VCaP (cell line): Measurements from ENCODE around the gene PHF2.

Experiments used
- H3K27ac ChIP-seq: fragments of 450-650 bp; 2 replicates; pipeline ENCODE4 v1.5.1; 2017
- TF ChIP-seq, protein P1 (sequence below): fragments of 450-650 bp; conservative IDR thresholded peaks from 2 replicates; pipeline ENCODE4 v1.5.1; 2017; ENCODE audit warnings: mild to moderate bottlenecking, moderate library complexity

The PHF2 gene

DNA sequence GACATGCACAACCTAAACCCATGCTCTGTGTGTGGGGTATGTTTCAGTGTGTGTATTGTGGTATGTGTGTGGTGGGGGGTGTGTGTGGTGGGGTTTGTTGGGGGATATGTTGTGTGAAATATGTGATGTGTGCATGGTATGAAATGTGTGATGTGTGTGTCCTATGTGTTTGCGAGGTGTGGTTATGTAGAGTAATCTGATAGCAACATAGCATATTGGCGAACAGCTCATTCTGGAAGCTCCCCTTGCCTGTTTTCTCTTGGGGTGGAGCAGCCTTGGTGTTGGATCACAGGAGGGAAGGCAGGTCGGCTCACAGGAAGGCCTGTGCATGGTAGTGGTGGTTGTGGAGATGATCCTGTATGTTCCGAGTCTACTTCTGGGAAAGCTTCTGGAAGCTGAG lies 35.4 kb upstream of the PHF2 start:
- TF ChIP-seq, protein P1, sequence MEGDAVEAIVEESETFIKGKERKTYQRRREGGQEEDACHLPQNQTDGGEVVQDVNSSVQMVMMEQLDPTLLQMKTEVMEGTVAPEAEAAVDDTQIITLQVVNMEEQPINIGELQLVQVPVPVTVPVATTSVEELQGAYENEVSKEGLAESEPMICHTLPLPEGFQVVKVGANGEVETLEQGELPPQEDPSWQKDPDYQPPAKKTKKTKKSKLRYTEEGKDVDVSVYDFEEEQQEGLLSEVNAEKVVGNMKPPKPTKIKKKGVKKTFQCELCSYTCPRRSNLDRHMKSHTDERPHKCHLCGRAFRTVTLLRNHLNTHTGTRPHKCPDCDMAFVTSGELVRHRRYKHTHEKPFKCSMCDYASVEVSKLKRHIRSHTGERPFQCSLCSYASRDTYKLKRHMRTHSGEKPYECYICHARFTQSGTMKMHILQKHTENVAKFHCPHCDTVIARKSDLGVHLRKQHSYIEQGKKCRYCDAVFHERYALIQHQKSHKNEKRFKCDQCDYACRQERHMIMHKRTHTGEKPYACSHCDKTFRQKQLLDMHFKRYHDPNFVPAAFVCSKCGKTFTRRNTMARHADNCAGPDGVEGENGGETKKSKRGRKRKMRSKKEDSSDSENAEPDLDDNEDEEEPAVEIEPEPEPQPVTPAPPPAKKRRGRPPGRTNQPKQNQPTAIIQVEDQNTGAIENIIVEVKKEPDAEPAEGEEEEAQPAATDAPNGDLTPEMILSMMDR, result no peak
- no peak overlapping the region for H3K27ac ChIP-seq

GRCh38 chr9:93541581-93542349 lies 34.6 kb upstream of the PHF2 start:
- TF ChIP-seq, protein P1, result no peak
- no peak overlapping the region for H3K27ac ChIP-seq

DNA sequence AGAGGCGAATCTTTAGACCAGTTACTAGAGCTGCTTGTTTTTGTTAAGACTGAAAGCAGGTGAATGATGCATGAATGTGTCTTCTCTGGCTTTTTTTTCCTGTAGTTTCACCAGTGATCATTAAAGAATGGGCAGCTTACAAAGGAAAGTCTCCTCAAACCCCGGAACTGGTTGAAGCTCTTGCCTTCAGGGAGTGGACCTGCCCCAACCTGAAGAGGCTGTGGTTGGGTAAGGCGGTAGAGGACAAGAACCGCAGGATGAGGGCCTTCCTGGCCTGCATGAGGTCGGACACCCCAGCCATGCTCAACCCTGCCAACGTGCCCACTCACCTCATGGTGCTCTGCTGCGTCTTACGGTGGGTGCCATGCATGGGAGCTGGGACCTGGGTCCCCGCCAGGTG lies 33.3 kb upstream of the PHF2 start:
- TF ChIP-seq, protein P1, result no peak
- H3K27ac ChIP-seq, result no peak overlapping the region

GRCh38 chr9:93546356-93546755 lies 30.0 kb upstream of the PHF2 start:
- TF ChIP-seq, protein P1, result no peak
- H3K27ac ChIP-seq, result no peak overlapping the region

- TF ChIP-seq, protein P1, result no peak
- peak overlapping the region; percentile 43 for H3K27ac ChIP-seq
Observed at GRCh38 chr9:93549611-93550010, 26.8 kb upstream of the PHF2 start.

DNA sequence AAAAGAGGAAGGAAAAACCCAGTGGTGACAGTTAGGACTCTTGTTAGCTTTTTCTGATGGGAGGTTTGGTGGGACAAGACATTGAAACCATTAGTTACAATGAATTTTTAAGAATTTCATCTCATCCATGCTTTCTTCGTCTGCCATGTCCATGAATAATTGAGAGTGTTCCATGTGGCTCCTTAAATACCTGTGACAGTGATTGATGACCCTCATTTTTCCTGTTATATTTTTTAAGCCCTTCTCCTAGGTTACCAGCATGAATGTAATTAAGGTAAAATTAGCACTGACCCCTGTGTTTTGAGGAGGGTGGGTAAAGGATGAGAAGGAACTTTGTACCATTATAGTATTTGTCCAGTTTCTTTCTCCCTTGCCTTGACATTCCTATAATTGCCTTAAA lies 23.5 kb upstream of the PHF2 start:
- TF ChIP-seq, protein P1, result no peak

DNA sequence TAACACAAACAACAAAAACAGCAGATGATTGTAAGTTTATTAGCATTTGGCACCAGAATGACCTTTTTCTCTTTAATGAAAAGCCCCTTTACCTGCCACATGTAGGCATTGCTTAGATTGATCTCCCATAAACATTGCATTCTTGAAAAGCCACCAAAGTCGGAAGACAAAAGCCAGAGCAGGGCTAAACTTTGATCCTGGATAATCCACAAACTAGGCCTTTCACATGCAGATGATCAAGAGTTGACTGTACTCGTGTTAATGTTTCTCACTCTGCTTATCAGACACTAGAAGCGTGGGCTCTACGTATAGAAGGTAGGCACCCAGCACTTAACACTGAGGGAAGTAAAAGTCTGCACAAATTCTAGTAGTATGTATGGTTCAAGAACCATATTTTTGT lies 21.0 kb upstream of the PHF2 start:
- H3K27ac ChIP-seq, result no peak overlapping the region

More for the DNA sequence above, 23.5 kb upstream of the PHF2 start:
- no peak overlapping the region for H3K27ac ChIP-seq

More for the DNA sequence above, 21.0 kb upstream of the PHF2 start:
- TF ChIP-seq, protein P1, result no peak
